NCI-H2196 (cell line): Measurements from ENCODE around the gene DERL2.
"Not testable (repeated sequence)": the region's sequence is repeated elsewhere in the genome, so short reads cannot be mapped to it uniquely, and the experiment has no call there.

Source experiments
- DNase-seq: peaks from one replicate; lab custom pipeline; 2025; ENCODE audit not compliant: unreplicated experiment; lab: John Stamatoyannopoulos, UW

The DERL2 gene

GRCh38 chr17:5438716-5439445 is 47.1 kb downstream of the DERL2 start, which contains the start of gene C1QBP:
TSS of gene C1QBP (minus strand) at chr17:5439155. CDS start at chr17:5439073, 82 bp downstream.
- peak; percentile 80 for DNase-seq

DNA sequence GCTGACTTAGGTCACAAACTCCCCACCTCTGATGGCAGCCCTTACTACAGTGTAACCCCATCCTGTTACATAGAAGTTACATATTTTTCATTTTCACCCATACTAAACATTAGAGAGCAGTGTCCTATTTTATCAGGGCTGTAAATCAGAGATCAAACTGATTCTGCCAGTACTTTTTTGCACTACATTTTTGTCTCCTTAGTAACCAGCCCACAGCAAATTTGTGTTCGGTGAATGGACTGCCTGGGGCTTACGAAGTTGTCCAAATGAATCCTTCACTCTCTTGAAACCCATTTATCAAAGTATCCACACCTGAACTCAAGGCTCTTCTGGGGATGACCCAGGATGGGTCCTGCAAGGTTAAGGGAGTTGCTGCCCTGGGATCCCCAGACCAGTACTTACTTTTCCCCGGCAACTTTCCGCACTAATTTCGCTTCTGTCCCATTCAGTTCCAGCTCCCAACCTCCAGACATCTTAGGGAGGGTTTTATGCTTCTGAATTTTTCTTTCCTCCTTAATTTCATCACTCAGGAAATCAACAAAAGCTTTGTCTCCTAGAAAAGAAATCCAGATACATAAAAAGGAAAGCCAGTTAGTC is 48.2 kb downstream of the DERL2 start:
- no peak for DNase-seq

GRCh38 chr17:5435781-5436315 is 50.1 kb downstream of the DERL2 start:
- not testable (repeated sequence) for DNase-seq

DNA sequence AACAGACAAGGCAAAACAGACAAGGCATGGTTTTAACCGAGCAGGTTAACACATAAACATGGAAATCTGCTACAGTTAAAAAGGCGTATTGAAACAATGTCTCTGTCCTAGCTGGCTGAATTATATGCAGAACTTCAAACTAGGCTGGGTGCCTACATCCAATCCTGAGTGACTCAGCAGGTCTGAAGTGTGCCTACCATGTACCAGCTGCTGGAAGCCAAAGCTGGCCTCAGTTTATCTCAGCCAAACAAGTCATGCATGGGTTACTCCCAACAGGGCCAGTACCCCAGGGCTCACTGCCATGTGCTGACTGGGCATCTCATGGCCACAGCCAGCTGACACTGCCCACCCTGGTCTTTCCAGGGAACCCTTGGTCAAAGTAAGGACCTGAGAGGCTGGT is 51.0 kb downstream of the DERL2 start:
- DNase-seq: no peak

DNA sequence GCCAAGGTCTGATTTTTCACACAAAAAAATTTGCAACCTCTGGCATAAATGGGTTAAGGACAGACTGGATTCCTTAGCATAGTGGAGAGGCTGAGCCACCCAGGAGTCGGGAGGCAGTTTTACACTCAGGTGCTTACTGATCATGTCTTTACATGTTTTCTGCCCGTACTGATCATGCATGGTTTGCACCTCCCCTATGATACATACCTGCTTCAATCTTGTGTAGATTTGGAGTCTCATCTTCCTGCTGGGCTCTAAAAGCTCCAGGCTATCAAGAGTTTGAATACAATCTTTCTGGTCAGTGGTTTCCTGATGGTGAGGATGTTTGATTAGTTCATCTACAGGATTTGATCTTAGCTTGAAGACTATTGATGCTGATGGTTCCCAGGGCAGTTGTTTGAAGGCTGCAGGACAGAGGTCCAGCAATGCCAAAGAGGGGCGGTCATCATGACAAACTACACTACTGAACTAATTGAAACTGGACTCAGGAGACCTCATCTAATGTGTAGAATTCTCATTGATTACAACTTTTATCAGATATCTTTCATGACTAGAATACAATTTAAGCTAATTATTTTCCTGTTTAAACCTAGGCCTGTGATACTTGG is 53.9 kb downstream of the DERL2 start:
- DNase-seq: no peak

- not testable (repeated sequence) for DNase-seq
These were observed 54.7 kb downstream of the DERL2 start for GRCh38 chr17:5431234-5431633.

- no peak for DNase-seq
These were observed 55.5 kb downstream of the DERL2 start for GRCh38 chr17:5430413-5430999.

DNA sequence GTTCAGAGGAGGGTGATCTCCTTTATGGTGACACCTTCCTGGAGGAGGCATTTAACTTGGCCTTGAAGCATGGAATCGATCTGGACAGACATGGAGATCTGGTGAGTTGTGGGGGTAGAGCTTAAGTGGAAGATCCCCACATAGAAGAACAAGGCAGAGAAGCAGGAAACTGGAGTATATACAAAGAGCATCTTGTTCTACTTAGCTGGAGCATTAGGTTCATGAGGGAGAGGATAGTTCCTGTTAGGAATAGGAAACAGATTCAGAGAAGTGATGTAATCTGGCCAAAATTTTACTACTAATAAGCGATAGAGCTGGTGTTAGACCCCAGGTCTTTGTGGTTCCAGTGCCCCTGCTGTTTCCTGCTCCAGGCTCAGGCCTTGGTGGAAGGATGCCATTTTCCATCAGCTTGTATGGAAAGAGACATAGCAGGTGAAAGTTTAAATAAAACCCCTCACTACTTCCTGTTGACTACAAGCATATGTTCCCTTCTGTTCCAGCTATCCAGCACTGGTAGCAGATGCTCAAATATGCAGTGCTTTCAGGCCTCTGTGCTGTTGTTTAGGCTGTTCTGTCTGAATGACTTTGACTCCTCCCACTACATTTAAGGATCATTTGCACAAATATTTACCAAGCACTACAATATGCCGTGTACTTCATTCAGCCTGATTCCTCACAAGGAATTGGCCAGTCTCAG is 56.6 kb downstream of the DERL2 start:
- DNase-seq: peak; percentile 18

- no peak for DNase-seq
These were observed 60.2 kb downstream of the DERL2 start for GRCh38 chr17:5425826-5426225.

DNA sequence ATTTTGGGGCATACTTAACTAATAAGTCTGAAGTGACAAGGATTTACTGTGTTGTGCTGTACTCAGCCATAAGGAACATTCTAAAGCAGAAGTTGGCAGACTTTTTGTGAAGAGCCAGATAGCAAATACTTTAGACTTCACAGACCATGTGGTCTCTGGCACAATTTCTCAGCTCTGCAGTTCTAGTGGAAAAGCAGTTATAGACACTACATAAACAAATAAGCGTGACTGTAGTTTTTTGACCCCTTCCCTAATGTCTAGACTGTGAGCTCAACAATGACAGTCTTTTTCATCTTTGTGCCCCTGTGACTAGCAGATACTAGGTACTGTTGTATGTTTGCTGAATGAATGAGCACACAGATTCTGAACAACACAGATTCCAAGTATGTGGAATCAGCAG is 61.1 kb downstream of the DERL2 start:
- DNase-seq: no peak

DNA sequence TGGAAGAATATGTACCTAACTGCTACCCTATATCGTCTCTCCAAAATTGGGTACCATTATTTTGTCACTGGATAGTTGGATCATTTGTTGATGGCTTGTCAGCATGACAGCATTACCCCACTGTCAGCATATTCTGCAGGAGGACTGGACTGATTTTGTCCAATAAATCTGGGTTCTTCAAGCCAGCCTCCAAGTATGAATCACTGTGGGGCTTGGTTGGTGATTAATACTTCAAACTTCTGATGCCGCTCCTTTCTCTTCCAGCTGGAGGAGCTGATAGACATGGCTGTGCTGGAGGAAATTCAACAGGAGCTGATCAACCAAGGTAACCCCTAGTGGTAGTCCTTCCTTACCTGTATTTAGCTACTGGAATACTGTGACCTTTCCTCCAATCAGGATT is 63.5 kb downstream of the DERL2 start:
- DNase-seq: no peak
